ENCODE data around the gene CNTNAP4.
A peak's percentile ranks its signal among the peaks of the same experiment; 100 is the strongest.

The CNTNAP4 gene

GRCh38 chr16:76276745-76277438 lies at the start of gene CNTNAP4:
Gene CNTNAP4, plus strand, starts transcription at chr16:76277401. Its CDS starts 262 bp downstream, at chr16:76277663.
- peaks cover 20% of the 10 kb centered on the region for H3K27me3 ChIP-seq (ENCODE audit: control insufficient read depth, insufficient read depth, low read length)
- no peaks in the 10 kb centered on the region for H3K4me1 ChIP-seq (ENCODE audit: control insufficient read depth, insufficient read depth, low read length)
- no peaks in the 10 kb centered on the region for H3K36me3 ChIP-seq (ENCODE audit: control insufficient read depth, insufficient read depth, low read length)
- H3K4me3 ChIP-seq (ENCODE audit: low read depth, low read length) = peak within 1 kb of the TSS; percentile 24
- no peak within 1 kb of the TSS for H3K9ac ChIP-seq (ENCODE audit: low read depth, low read length)
- no peaks in the 10 kb centered on the region for H3K9me3 ChIP-seq (ENCODE audit: control insufficient read depth, insufficient read depth, low read length)

GRCh38 chr16:76228546-76229146 lies 48.6 kb upstream of the CNTNAP4 start:
- peaks cover 3% of the 10 kb centered on the region for H3K4me1 ChIP-seq (ENCODE audit: control insufficient read depth, insufficient read depth, low read length)
- H3K9me3 ChIP-seq (ENCODE audit: control insufficient read depth, insufficient read depth, low read length) = no peaks in the 10 kb centered on the region
- no peaks in the 10 kb centered on the region for H3K36me3 ChIP-seq (ENCODE audit: control insufficient read depth, insufficient read depth, low read length)
- H3K9ac ChIP-seq (ENCODE audit: low read depth, low read length) = no peak overlapping the region
- peaks cover 30% of the 10 kb centered on the region for H3K27me3 ChIP-seq (ENCODE audit: control insufficient read depth, insufficient read depth, low read length)
- H3K4me3 ChIP-seq (ENCODE audit: low read depth, low read length) = no peak overlapping the region

- no peaks in the 10 kb centered on the region for H3K27me3 ChIP-seq (ENCODE audit: control insufficient read depth, insufficient read depth, low read length)
- no peaks in the 10 kb centered on the region for H3K36me3 ChIP-seq (ENCODE audit: control insufficient read depth, insufficient read depth, low read length)
- no peaks in the 10 kb centered on the region for H3K9me3 ChIP-seq (ENCODE audit: control insufficient read depth, insufficient read depth, low read length)
- H3K4me1 ChIP-seq (ENCODE audit: control insufficient read depth, insufficient read depth, low read length) = no peaks in the 10 kb centered on the region
- no peak overlapping the region for H3K4me3 ChIP-seq (ENCODE audit: low read depth, low read length)
- H3K9ac ChIP-seq (ENCODE audit: low read depth, low read length) = no peak overlapping the region
Measured at GRCh38 chr16:76232704-76233103, 44.5 kb upstream of the CNTNAP4 start.

- Histone ChIP-seq H3K27me3 (ENCODE audit: control insufficient read depth, insufficient read depth, low read length) (no peaks in the 10 kb centered on the region), H3K36me3 (ENCODE audit: control insufficient read depth, insufficient read depth, low read length) (no peaks in the 10 kb centered on the region), H3K4me3 (ENCODE audit: low read depth, low read length) (no peak overlapping the region), H3K9ac (ENCODE audit: low read depth, low read length) (no peak overlapping the region), H3K4me1 (ENCODE audit: control insufficient read depth, insufficient read depth, low read length) (no peaks in the 10 kb centered on the region), H3K9me3 (ENCODE audit: control insufficient read depth, insufficient read depth, low read length) (no peaks in the 10 kb centered on the region)
Measured at GRCh38 chr16:76235025-76235424, 42.2 kb upstream of the CNTNAP4 start.

GRCh38 chr16:76235426-76235825 lies 41.8 kb upstream of the CNTNAP4 start:
- no peak overlapping the region for H3K4me3 ChIP-seq (ENCODE audit: low read depth, low read length)
- H3K27me3 ChIP-seq (ENCODE audit: control insufficient read depth, insufficient read depth, low read length) = no peaks in the 10 kb centered on the region

GRCh38 chr16:76237471-76237870 lies 39.7 kb upstream of the CNTNAP4 start:
- H3K4me1 ChIP-seq (ENCODE audit: control insufficient read depth, insufficient read depth, low read length) = no peaks in the 10 kb centered on the region
- H3K36me3 ChIP-seq (ENCODE audit: control insufficient read depth, insufficient read depth, low read length) = no peaks in the 10 kb centered on the region
- H3K4me3 ChIP-seq (ENCODE audit: low read depth, low read length) = no peak overlapping the region

More at GRCh38 chr16:76235426-76235825, 41.8 kb upstream of the CNTNAP4 start:
- Histone ChIP-seq H3K9ac (ENCODE audit: low read depth, low read length) (no peak overlapping the region), H3K9me3 (ENCODE audit: control insufficient read depth, insufficient read depth, low read length) (no peaks in the 10 kb centered on the region), H3K36me3 (ENCODE audit: control insufficient read depth, insufficient read depth, low read length) (no peaks in the 10 kb centered on the region), H3K4me1 (ENCODE audit: control insufficient read depth, insufficient read depth, low read length) (no peaks in the 10 kb centered on the region)

GRCh38 chr16:76241755-76242154 lies 35.4 kb upstream of the CNTNAP4 start:
- Histone ChIP-seq H3K4me1 (ENCODE audit: control insufficient read depth, insufficient read depth, low read length) (no peaks in the 10 kb centered on the region), H3K4me3 (ENCODE audit: low read depth, low read length) (no peak overlapping the region)

More at GRCh38 chr16:76237471-76237870, 39.7 kb upstream of the CNTNAP4 start:
- Histone ChIP-seq H3K27me3 (ENCODE audit: control insufficient read depth, insufficient read depth, low read length) (no peaks in the 10 kb centered on the region), H3K9ac (ENCODE audit: low read depth, low read length) (no peak overlapping the region), H3K9me3 (ENCODE audit: control insufficient read depth, insufficient read depth, low read length) (no peaks in the 10 kb centered on the region)

GRCh38 chr16:76243620-76244019 lies 33.6 kb upstream of the CNTNAP4 start:
- no peak overlapping the region for H3K9ac ChIP-seq (ENCODE audit: low read depth, low read length)
- H3K4me3 ChIP-seq (ENCODE audit: low read depth, low read length) = no peak overlapping the region
- H3K4me1 ChIP-seq (ENCODE audit: control insufficient read depth, insufficient read depth, low read length) = no peaks in the 10 kb centered on the region
- no peaks in the 10 kb centered on the region for H3K9me3 ChIP-seq (ENCODE audit: control insufficient read depth, insufficient read depth, low read length)
- H3K36me3 ChIP-seq (ENCODE audit: control insufficient read depth, insufficient read depth, low read length) = no peaks in the 10 kb centered on the region
- H3K27me3 ChIP-seq (ENCODE audit: control insufficient read depth, insufficient read depth, low read length) = no peaks in the 10 kb centered on the region

More at GRCh38 chr16:76241755-76242154, 35.4 kb upstream of the CNTNAP4 start:
- no peaks in the 10 kb centered on the region for H3K27me3 ChIP-seq (ENCODE audit: control insufficient read depth, insufficient read depth, low read length)
- no peaks in the 10 kb centered on the region for H3K9me3 ChIP-seq (ENCODE audit: control insufficient read depth, insufficient read depth, low read length)
- H3K9ac ChIP-seq (ENCODE audit: low read depth, low read length) = no peak overlapping the region
- no peaks in the 10 kb centered on the region for H3K36me3 ChIP-seq (ENCODE audit: control insufficient read depth, insufficient read depth, low read length)

- Histone ChIP-seq H3K9me3 (ENCODE audit: control insufficient read depth, insufficient read depth, low read length) (no peaks in the 10 kb centered on the region), H3K27me3 (ENCODE audit: control insufficient read depth, insufficient read depth, low read length) (no peaks in the 10 kb centered on the region), H3K36me3 (ENCODE audit: control insufficient read depth, insufficient read depth, low read length) (no peaks in the 10 kb centered on the region), H3K9ac (ENCODE audit: low read depth, low read length) (no peak overlapping the region), H3K4me3 (ENCODE audit: low read depth, low read length) (no peak overlapping the region), H3K4me1 (ENCODE audit: control insufficient read depth, insufficient read depth, low read length) (no peaks in the 10 kb centered on the region)
Measured at GRCh38 chr16:76246587-76246986, 30.6 kb upstream of the CNTNAP4 start.

- no peaks in the 10 kb centered on the region for H3K36me3 ChIP-seq (ENCODE audit: control insufficient read depth, insufficient read depth, low read length)
Measured at GRCh38 chr16:76265434-76266045, 11.7 kb upstream of the CNTNAP4 start.

GRCh38 chr16:76268824-76269223 lies 8.4 kb upstream of the CNTNAP4 start:
- no peaks in the 10 kb centered on the region for H3K27me3 ChIP-seq (ENCODE audit: control insufficient read depth, insufficient read depth, low read length)
- no peaks in the 10 kb centered on the region for H3K36me3 ChIP-seq (ENCODE audit: control insufficient read depth, insufficient read depth, low read length)
- H3K9me3 ChIP-seq (ENCODE audit: control insufficient read depth, insufficient read depth, low read length) = no peaks in the 10 kb centered on the region
- H3K9ac ChIP-seq (ENCODE audit: low read depth, low read length) = no peak overlapping the region
- H3K4me1 ChIP-seq (ENCODE audit: control insufficient read depth, insufficient read depth, low read length) = no peaks in the 10 kb centered on the region
- H3K4me3 ChIP-seq (ENCODE audit: low read depth, low read length) = no peak overlapping the region

More at GRCh38 chr16:76265434-76266045, 11.7 kb upstream of the CNTNAP4 start:
- Histone ChIP-seq H3K4me1 (ENCODE audit: control insufficient read depth, insufficient read depth, low read length) (no peaks in the 10 kb centered on the region), H3K9me3 (ENCODE audit: control insufficient read depth, insufficient read depth, low read length) (no peaks in the 10 kb centered on the region), H3K9ac (ENCODE audit: low read depth, low read length) (no peak overlapping the region), H3K4me3 (ENCODE audit: low read depth, low read length) (no peak overlapping the region), H3K27me3 (ENCODE audit: control insufficient read depth, insufficient read depth, low read length) (no peaks in the 10 kb centered on the region)
